Stimulated activated naive CD4-positive, alpha-beta T cell treated with Interleukin-2 at 50 U/mL for 16 hours (primary cell): Measurements from ENCODE around the gene ARHGEF26.

Experiments
- DNase-seq: peaks from one replicate; lab custom pipeline; 2025; lab: John Stamatoyannopoulos, UW

The ARHGEF26 gene

GRCh38 chr3:154252759-154253638 lies 131.8 kb downstream of the ARHGEF26 start:
- peak; percentile 58 for DNase-seq

- no peak for DNase-seq
Measured at GRCh38 chr3:154254527-154254926, 133.3 kb downstream of the ARHGEF26 start.

DNA sequence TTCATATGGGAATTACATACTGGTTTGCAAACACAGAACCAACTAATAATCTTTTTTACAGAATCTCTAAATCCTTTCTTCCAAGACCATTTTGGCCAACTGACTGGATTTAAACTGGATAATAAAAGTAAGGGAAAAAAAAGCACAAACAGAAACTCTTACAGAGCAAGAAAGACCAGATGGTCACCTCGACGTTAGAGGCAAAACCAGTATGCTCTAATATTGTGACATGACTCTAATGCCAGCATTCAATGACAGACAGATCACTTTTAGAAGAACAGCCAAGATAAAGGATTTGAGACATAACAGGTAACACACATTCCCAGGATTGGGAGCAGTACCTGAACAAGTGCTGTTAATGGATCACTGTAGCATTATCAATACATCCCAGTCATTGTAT lies 152.2 kb downstream of the ARHGEF26 start:
- no peak for DNase-seq

GRCh38 chr3:154274348-154274747 lies 153.2 kb downstream of the ARHGEF26 start:
- no peak for DNase-seq

GRCh38 chr3:154275292-154275691 lies 154.1 kb downstream of the ARHGEF26 start:
- DNase-seq: no peak

- DNase-seq: no peak
Measured at GRCh38 chr3:154275965-154276364, 154.8 kb downstream of the ARHGEF26 start.

DNA sequence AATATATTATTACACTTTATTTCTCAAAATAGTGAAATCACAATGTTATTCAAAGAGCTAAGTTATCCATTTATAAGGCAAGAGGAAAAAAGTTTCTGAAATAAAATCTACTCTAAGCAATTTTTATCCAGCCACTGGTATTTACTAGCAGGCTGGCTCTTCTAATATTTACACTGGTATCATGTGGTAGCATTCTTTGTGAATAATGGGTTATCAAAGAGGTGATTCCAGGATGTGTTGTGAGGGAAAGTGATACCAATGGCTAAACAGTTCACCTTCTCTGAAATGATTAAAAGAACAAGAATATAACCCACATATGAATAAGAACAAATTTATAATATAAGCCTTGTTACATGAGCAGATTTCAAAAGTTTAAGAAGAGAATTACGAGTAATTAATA lies 159.0 kb downstream of the ARHGEF26 start:
- no peak for DNase-seq

GRCh38 chr3:154285221-154285620 lies 164.0 kb downstream of the ARHGEF26 start:
- DNase-seq: no peak

GRCh38 chr3:154290187-154290586 lies 169.0 kb downstream of the ARHGEF26 start:
- no peak for DNase-seq

DNA sequence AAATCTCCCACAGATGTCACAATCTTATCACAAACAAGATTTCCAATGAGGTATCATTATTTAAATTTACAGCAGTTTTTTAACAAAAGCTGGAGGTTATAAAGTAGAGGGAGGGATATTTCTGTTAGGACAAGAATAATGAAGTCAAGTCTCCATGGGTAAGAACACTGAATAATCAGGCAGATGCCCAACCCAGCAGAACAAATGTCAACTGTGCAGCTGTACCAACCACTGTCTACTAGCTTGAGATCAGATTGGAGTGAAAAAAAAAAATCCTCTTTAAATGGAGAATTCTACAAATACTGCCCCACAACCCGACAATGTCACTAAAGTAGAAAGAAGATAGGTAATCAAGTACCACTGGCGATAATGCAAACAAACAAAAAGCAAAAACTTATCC lies 172.8 kb downstream of the ARHGEF26 start:
- no peak for DNase-seq

DNA sequence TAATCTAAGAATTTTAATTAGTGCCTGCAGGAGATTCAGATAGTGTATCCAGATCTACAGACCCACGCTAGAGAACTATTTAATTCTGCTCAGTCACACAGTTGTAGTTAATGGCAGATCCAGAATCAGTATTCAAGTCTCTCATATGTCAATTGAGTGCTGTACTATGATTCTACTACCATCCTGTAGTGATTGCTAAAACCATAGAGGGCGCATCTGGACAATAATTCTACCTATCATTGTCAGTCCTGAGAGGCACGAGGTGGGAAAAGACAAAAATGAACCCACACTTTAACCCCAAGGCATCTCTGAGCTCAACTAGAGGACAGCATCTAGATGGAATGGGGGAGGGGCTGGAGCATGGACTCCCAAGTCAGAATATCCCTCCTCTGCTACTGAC lies 180.4 kb downstream of the ARHGEF26 start:
- no peak for DNase-seq

GRCh38 chr3:154304116-154304786 lies 183.1 kb downstream of the ARHGEF26 start:
- DNase-seq: no peak

DNA sequence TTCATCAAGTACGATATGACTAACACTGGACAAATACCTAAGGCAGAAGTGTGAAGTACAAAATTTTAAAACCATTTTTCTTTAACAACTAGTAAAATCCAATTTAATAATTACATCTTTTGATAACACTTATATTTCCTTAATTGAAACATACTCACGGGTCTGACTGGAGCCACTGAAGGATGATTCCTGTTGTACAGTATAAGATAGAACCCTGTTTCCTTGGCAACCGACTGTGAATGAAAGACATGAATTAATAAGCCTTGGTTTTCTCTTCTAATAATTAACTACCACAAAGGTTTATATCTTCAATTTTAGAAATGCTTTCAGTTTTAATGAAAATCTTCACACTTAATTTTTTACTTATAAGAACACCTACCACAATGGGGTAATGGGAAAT lies 183.7 kb downstream of the ARHGEF26 start:
- DNase-seq: no peak

DNA sequence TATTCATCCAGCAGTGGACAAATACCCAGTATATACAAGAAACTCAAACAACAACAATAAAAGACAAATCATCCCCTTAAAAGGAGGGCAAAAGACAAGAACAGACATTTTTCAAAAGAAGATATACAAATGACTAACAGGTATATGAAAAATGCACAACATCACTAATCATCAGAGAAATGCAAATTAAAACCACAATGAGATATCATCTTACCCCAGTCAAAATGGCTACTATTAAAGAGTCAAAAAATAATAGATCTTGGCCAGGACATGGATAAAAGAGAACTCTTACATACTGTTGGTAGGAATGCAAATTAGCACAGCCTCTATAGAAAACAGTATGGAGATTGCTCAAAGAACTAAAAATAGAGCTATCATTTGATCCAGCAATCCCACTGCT lies 186.2 kb downstream of the ARHGEF26 start:
- DNase-seq: no peak
